GF-D8 (cell line): ENCODE results near the gene CHP1.
"Not testable (repeated sequence)": the region's sequence is repeated elsewhere in the genome, so short reads cannot be mapped to it uniquely, and the experiment has no call there.

Source experiments
- DNase-seq: peaks from one replicate; lab custom pipeline; 2025; lab: John Stamatoyannopoulos, UW

Gene CHP1

GRCh38 chr15:41292521-41292920 is 61.5 kb downstream of the CHP1 start:
- DNase-seq = no peak

GRCh38 chr15:41301139-41301538 is 70.1 kb downstream of the CHP1 start:
- DNase-seq = not testable (repeated sequence)

GRCh38 chr15:41301587-41301986 is 70.5 kb downstream of the CHP1 start:
- DNase-seq = no peak

GRCh38 chr15:41304149-41304770 is 73.2 kb downstream of the CHP1 start:
- DNase-seq = no peak

- DNase-seq = no peak
These were observed 76.6 kb downstream of the CHP1 start for GRCh38 chr15:41307679-41308078.

- no peak for DNase-seq
These were observed 78.3 kb downstream of the CHP1 start for GRCh38 chr15:41309226-41309905.

GRCh38 chr15:41320805-41321330 is 89.8 kb downstream of the CHP1 start:
- DNase-seq = not testable (repeated sequence)

- no peak for DNase-seq
These were observed 92.5 kb downstream of the CHP1 start for GRCh38 chr15:41323611-41324010.

- DNase-seq = no peak
These were observed 100.2 kb downstream of the CHP1 start for GRCh38 chr15:41331281-41331680.
